Lower lobe of right lung (tissue), 2 donors: ENCODE results near the gene PPP2R5C. TPM values are rescaled to one million over a fixed set of nuclear protein-coding genes. Genes with fewer than 3 reads are reported as not detected.

Experiments used
- ATAC-seq, 2 donors: fragments of 200-7000 bp; cut with Tn5 transposase; one replicate each; pipeline ENCODE4 v1.9.1; 2020 to 2022; ENCODE audit warnings: mild to moderate bottlenecking in 2 of 2, moderate library complexity in 2 of 2
- DNase-seq: peaks from one replicate; pipeline ENCODE4 v3.0.0-alpha.2; 2020
- H3K27ac ChIP-seq: fragments of 200-600 bp; one replicate; pipeline ENCODE4 v1.8.0; 2022
- H3K27me3 ChIP-seq: fragments of 200-600 bp; one replicate; pipeline ENCODE4 v1.8.0; 2022; ENCODE audit warnings: low read depth
- H3K36me3 ChIP-seq: fragments of 200-600 bp; one replicate; pipeline ENCODE4 v1.8.0; 2022; ENCODE audit warnings: mild to moderate bottlenecking
- H3K4me1 ChIP-seq: fragments of 200-600 bp; one replicate; pipeline ENCODE4 v1.8.0; 2022
- H3K4me3 ChIP-seq: fragments of 200-600 bp; one replicate; pipeline ENCODE4 v1.8.0; 2022; ENCODE audit warnings: mild to moderate bottlenecking
- H3K9me3 ChIP-seq: fragments of 200-600 bp; one replicate; pipeline ENCODE4 v1.8.0; 2022
- intact Hi-C: fragments of 100-400 bp; cut with DNase I; formaldehyde crosslinking; loops from one replicate; pipeline ENCODE4 v1.11.0; 2022
- total RNA-seq: library from RNA; stranded (reverse); fragmentation: NEBNext Ultra II Directional; extraction: Animal tissue kit (Norgen Biotek cat#: 25700); gene quantifications from one replicate; pipeline ENCODE4 v1.2.1, GENCODE V29; 2021
- TF ChIP-seq, protein P1 (sequence below): fragments of 200-600 bp; IDR thresholded peaks from one replicate; pipeline ENCODE4 v1.8.0; 2022; ENCODE audit warnings: antibody characterized with exemption, mild to moderate bottlenecking
- donor health status: DM: no; HTN: yes; CAD: no; lungs with severe emphysema.

Gene PPP2R5C
- total RNA-seq, 1 donor from 2014 or later: 160 TPM

DNA sequence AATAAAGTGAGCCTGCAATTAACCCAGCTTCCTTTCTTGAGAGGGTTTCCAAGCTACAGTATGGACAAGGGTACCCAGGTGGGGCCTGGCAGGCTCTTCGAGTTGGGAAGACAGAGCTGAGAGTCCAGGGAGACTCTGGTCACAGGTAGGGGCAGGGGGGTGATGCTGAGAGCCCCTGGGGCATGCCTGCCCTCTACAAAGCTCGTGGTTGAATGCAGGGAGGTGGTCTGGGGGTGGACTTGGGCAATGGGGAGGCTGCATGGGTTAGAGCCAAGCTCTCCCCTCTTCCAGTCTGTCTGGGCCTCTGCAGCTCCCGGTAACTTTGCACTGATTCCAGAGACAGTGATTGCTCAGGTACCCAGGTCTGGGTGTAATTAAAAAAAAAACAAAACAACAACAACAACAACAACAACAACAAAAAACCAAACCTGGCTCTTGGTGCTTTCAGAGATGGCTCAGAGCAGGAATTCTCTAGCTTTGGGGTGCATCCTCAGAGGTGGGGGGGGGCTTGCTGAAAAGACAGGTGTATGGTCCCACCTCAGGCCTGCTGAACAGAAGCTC is 30.8 kb upstream of the PPP2R5C start:
- TF ChIP-seq, protein P1, sequence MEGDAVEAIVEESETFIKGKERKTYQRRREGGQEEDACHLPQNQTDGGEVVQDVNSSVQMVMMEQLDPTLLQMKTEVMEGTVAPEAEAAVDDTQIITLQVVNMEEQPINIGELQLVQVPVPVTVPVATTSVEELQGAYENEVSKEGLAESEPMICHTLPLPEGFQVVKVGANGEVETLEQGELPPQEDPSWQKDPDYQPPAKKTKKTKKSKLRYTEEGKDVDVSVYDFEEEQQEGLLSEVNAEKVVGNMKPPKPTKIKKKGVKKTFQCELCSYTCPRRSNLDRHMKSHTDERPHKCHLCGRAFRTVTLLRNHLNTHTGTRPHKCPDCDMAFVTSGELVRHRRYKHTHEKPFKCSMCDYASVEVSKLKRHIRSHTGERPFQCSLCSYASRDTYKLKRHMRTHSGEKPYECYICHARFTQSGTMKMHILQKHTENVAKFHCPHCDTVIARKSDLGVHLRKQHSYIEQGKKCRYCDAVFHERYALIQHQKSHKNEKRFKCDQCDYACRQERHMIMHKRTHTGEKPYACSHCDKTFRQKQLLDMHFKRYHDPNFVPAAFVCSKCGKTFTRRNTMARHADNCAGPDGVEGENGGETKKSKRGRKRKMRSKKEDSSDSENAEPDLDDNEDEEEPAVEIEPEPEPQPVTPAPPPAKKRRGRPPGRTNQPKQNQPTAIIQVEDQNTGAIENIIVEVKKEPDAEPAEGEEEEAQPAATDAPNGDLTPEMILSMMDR: no peak
- peaks cover 23% of the 10 kb centered on the region for H3K4me1 ChIP-seq
- no peak overlapping the region for H3K4me3 ChIP-seq
- peak overlapping the region; percentile 85 for H3K27ac ChIP-seq
- intact Hi-C loops: no loop called here
- no peaks in the 10 kb centered on the region for H3K9me3 ChIP-seq
- no peaks in the 10 kb centered on the region for H3K36me3 ChIP-seq
- H3K27me3 ChIP-seq: no peaks in the 10 kb centered on the region
- no peak for ATAC-seq
- no peak for DNase-seq

DNA sequence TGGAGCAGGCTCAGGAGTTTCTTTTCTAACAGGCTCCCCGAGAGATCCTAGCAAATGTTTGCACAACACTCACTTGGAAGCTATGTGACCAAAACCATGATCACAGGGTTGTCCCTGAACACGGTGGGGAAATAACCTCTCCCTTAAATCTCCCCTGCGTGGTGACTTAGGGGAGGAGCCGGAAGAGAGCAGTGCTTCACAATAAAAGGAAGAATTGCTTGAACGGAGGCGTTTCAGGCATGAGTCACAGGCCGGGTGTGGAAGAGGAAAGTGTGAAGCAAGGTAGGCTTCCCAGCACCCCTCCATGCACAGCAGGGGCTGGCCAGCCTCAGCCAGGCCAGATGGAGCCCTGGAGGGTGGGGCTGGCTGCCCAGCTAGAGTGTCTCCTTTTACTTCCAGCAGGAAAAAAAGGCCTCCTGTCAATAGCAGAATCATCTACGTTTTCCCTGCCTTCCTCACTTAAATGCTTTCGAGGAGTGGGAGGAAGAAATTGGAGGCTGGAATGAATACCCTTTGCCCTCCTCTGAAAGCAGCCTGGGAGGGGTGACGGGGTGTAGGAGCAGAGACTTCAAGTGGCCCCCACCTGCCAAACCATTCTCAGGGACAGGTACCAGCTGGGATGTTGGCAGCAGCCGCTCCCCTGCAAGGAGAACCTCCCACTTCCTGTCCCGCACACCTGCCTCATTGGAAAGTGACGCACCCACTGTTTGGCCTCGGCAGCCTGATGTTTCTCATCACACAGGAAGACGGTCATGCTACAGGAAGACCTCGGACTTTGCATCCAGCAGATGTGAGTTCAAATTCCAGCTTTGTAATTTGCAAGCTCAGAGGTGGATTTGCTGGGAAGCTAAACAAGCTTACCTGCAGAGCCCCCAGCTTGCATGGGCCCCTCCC is 30.1 kb upstream of the PPP2R5C start:
- intact Hi-C loops: no loop called here
- Histone ChIP-seq H3K4me1 (peaks cover 23% of the 10 kb centered on the region), H3K27ac (peak overlapping the region; percentile 85), H3K27me3 (no peaks in the 10 kb centered on the region), H3K9me3 (no peaks in the 10 kb centered on the region), H3K36me3 (no peaks in the 10 kb centered on the region), H3K4me3 (peak overlapping the region; percentile 28)
- ATAC-seq: peak; percentile 96
- TF ChIP-seq, protein P1: no peak
- DNase-seq: peak; percentile 88

DNA sequence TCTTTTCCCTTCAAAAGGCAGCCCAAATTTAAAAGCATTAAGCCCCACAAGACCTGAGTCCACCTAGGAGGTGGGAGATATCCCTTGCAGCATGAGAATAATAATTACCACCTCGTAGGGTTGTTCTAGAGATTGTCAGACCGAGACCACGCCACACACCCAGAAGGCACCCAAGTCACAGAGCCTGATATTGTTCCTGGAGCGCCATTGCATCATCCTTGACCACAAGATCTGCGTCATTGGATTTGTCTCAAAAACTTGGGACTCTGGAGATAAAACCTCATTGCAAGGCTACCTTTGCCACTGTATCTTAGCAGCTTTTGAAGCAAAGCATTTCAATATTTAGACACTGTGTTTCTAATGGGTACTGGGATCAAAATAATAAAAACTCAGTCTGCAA is 29.4 kb upstream of the PPP2R5C start:
- H3K36me3 ChIP-seq: no peaks in the 10 kb centered on the region
- no peaks in the 10 kb centered on the region for H3K9me3 ChIP-seq
- peak overlapping the region; percentile 85 for H3K27ac ChIP-seq
- intact Hi-C loops: no loop called here
- DNase-seq: no peak
- peak overlapping the region; percentile 28 for H3K4me3 ChIP-seq
- H3K4me1 ChIP-seq: peaks cover 23% of the 10 kb centered on the region
- no peaks in the 10 kb centered on the region for H3K27me3 ChIP-seq
- ATAC-seq: peak; percentile 13
- TF ChIP-seq, protein P1: no peak

DNA sequence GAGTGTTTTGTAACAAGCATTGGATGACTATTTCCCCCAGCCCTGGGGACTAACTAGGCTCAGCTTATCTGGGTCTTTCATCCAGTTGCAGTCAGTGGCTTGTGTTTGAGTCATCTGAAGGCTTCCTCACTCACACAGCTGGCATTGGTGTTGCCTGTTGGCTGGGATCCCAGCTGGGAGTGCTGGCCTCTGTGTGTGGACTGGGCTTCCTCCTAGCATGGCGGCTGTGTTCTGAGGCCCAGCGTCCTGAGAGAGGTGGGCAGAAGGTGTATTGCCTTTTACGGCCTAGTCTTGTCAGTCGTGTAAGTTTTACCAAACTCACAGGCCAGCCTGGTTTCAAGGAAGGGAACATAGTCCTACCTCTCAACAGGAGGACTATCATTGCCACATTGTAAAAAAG is 28.3 kb upstream of the PPP2R5C start:
- intact Hi-C loops: no loop called here
- TF ChIP-seq, protein P1: no peak
- H3K4me1 ChIP-seq: peaks cover 23% of the 10 kb centered on the region
- no peaks in the 10 kb centered on the region for H3K27me3 ChIP-seq
- H3K27ac ChIP-seq: no peak overlapping the region
- no peaks in the 10 kb centered on the region for H3K36me3 ChIP-seq
- DNase-seq (no peak), ATAC-seq (no peak)
- H3K4me3 ChIP-seq: no peak overlapping the region
- no peaks in the 10 kb centered on the region for H3K9me3 ChIP-seq

DNA sequence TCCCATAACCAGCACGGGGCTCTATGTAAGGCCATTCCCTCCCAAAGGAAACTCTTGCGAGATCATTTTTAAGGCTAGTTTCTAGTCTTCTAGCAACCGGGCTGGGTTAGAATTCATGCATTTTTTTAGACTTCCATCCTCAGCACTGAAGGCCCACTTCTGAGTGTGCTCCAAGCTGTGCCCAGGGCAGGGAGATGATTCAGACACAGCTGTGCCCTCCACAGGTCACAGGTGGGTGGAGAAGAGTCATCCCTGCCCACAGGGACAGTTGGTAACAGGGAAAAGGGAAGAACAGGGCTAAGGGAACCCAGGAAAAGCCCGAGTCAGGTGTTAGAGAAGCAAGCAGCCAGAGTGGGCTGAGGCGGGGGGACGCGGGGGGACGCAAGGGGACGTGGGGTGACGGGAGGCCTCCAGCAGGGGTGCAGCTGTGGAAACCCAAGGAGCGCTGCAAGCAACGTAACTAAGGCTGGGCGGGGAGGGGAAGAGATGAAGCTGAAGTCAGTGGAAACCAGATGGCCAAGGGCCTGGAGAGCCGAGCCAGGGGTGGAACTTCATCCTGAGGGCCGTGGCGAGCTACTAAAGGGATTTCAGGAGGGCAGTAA is 27.2 kb upstream of the PPP2R5C start:
- no peak for DNase-seq
- Histone ChIP-seq H3K36me3 (no peaks in the 10 kb centered on the region), H3K4me1 (peaks cover 30% of the 10 kb centered on the region), H3K27ac (no peak overlapping the region), H3K9me3 (no peaks in the 10 kb centered on the region), H3K4me3 (no peak overlapping the region), H3K27me3 (no peaks in the 10 kb centered on the region)
- intact Hi-C loops: no loop called here
- TF ChIP-seq, protein P1: no peak
- ATAC-seq: no peak
